Myocyte (in vitro differentiated cells): Measurements from ENCODE around the gene VEGFA. TPM values are rescaled to one million over a fixed set of nuclear protein-coding genes. Genes with fewer than 3 reads are reported as not detected.

Experiments
- DNase-seq: peaks from one replicate; pipeline ENCODE4 v3.0.0-alpha.2; 2012; ENCODE audit warnings: low read depth
- total RNA-seq: library from RNA; depleted of rRNA; stranded (reverse); fragments of >200 nt; gene quantifications from 2 replicates; pipeline ENCODE4 v1.2.3, GENCODE V29; 2014

VEGFA gene
- total RNA-seq, 1 donor from 2014 or later, result 57.0 TPM

DNA sequence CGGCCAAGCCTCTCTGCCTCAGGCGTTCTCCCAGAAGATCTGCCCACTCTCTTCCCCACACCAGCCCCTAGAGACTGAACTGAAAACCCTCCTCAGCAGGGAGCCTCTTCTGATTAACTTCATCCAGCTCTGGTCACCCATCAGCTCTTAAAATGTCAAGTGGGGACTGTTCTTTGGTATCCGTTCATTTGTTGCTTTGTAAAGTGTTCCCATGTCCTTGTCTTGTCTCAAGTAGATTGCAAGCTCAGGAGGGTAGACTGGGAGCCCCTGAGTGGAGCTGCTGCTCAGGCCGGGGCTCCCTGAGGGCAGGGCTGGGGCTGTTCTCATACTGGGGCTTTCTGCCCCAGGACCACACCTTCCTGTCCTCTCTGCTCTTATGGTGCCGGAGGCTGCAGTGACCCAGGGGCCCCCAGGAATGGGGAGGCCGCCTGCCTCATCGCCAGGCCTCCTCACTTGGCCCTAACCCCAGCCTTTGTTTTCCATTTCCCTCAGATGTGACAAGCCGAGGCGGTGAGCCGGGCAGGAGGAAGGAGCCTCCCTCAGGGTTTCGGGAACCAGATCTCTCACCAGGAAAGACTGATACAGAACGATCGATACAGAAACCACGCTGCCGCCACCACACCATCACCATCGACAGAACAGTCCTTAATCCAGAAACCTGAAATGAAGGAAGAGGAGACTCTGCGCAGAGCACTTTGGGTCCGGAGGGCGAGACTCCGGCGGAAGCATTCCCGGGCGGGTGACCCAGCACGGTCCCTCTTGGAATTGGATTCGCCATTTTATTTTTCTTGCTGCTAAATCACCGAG is 14.2 kb downstream of the VEGFA start:
- no peak for DNase-seq

DNA sequence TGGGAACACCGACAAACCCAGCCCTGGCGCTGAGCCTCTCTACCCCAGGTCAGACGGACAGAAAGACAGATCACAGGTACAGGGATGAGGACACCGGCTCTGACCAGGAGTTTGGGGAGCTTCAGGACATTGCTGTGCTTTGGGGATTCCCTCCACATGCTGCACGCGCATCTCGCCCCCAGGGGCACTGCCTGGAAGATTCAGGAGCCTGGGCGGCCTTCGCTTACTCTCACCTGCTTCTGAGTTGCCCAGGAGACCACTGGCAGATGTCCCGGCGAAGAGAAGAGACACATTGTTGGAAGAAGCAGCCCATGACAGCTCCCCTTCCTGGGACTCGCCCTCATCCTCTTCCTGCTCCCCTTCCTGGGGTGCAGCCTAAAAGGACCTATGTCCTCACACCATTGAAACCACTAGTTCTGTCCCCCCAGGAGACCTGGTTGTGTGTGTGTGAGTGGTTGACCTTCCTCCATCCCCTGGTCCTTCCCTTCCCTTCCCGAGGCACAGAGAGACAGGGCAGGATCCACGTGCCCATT is 15.3 kb downstream of the VEGFA start:
- DNase-seq, result no peak

DNA sequence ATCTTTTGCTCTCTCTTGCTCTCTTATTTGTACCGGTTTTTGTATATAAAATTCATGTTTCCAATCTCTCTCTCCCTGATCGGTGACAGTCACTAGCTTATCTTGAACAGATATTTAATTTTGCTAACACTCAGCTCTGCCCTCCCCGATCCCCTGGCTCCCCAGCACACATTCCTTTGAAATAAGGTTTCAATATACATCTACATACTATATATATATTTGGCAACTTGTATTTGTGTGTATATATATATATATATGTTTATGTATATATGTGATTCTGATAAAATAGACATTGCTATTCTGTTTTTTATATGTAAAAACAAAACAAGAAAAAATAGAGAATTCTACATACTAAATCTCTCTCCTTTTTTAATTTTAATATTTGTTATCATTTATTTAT is 15.9 kb downstream of the VEGFA start:
- DNase-seq, result no peak

DNA sequence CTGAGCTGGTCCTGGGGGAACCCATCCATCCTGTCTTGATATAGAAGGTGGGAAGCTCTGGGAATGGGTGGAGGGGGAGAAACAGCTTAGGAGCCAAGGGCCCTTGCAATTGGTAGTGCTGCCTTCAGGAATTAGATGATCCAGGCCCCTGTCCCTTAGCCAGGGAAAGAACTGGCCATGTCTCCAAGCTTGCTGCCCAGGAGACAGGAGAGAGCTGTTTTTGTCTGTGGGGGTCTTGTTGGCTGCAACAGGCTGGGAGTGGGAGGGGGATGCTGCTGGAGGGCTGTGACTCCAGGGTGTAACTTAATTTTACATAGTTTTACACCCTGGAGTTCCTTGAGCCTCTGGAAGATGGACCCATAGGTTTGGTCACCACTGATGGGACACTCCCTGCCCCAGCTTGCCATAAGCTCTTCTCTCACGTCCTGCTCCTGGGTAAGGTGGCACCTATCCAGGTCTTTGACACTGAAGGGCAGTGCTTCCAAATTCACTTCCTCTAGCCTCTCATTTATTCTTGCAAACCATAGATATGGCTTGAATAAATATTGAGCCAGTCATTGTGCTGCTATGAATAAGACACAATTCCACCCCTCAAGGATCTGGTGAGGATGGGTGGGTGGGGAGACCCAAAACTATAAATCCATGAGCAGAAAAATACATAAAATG is 16.8 kb downstream of the VEGFA start:
- DNase-seq, result no peak

DNA sequence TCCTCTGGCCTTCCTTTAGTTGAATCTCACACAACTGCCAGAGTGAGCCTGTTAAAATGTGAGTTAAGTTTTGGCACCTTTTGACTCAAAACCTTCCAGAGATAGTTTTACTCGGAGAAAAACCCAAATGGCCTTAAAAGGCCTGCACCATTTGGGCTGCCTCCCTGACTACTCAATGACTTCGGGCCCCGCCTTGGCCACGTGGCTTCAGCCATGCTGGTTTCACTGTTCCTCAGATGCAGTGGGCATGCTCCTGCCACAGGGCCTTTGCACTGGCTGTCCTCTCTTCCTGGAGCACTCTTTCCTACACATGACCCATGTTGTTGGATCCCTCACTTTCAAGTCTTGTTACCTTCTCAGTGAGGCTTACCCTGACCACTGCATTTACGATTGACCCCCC is 18.3 kb downstream of the VEGFA start:
- no peak for DNase-seq

DNA sequence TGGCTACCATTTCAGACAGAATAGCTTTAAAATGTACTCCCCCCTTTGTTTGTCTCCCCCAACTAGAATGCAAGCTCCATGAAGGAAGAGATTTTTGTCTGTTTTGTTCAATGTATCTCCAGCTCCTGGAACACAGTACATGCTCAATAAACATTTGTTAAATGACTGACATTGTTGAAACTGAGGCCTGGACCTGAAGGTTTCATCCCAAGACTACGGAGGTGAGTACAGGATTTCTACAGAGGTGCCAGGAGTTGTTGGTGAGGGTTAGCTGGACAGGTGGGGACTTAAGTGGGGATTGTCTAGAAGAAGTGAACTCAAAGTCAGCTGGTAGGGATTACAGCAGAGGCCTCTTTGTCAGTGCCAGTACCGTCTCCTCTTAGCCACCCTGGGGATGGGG is 19.4 kb downstream of the VEGFA start:
- DNase-seq, result no peak

DNA sequence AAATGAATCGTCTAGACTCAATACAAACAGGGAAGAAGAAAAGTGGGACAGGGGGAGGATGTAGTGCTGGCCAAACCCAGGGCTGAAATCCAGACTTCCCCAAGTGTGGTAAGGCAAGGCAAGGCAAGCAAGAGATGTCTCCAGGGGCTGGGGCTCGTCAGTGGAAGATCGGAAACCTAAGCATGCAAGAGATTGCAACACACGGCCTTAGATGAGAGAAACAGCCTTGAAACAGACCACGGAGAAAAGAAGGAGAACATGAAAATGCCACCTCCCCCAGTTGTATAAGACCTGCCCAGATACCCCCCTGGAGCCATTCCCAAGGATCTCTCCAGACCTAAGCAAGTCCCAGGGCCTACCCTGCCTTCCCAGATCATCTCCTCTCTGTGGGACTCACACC is 20.0 kb downstream of the VEGFA start:
- no peak for DNase-seq

DNA sequence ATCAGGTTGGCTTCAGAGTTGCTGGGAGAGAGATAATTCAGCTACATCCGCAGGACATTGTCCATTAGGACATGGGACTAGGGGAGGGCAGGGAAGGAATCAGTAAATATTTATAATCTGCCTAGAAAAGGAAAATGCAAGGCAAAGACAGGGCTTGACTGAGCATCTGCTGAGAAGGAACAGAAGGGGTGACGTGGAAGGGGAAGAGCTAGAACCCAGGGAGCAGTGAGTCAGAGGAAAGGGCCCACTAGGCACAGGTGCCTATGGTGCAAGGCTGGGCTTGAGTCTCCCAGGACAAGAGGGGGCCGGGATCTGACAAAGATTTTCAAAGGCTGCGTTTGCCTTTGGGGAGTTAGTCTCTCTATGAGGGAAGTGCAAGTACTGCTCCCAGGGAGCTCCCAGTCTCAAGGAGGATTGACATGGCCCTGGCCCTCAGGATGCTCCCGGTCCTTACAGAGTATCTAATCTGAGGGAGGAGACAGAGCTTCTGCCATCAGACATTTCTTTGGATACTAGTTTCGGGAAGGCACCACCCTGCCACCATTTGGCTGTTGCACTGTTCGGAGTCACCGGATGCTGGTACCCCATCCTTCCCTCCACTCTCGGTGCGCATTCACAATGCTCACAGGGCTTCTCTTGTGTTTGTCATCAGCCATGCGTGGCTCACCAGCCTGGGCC is 21.9 kb downstream of the VEGFA start:
- no peak for DNase-seq

DNA sequence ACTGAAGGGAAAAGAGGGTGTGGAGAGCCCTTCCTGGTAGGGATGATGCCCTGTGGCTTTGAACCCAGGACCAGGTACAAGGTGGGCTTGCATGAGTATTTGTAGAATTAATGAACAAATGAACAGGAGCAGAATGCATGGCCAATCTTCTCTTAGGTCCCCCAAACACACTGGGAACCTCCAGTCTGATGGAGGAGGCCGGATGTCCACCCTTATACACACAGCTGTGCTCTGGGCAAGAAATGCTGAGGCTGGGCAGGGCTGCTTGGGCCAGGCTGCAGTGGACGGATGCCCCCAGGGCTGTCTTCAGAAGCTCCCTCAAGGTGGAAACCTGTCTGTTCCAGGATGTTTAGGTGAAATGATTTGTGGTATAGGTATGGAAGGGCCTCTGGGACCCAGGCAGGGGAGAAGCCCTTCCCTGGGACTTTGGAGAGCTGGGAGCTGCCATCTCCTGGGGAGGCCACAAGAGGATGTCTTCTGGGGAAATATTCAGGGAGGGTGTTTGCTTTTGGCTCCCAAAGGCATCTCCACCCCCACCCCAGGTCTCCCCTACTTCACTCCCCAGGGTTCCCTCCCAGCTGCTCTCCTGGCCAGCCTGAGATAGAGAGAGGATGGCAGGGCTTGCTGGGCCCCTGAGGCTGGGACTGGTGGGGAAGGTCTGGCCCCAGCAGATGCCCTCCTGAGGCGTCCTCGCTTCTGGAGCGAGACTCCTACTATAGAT is 23.3 kb downstream of the VEGFA start:
- no peak for DNase-seq

DNA sequence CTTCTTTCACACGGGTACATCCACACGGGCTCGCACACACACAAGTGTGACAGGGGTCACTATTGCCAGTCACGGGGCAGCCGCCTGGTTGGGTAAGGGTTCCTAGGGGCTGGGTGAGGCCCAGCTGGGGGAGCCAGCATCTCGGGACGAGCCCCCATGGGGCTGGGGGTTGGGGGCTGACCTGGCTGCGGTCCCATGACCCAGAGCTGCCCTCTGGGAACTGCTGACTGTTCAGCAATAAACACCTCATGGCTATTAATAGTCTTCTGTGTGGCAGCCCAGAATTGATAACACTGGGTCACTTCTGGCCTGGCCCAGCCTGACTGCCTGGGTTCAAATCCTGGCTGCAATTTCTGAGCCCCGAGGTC is 23.8 kb downstream of the VEGFA start:
- DNase-seq, result no peak

DNA sequence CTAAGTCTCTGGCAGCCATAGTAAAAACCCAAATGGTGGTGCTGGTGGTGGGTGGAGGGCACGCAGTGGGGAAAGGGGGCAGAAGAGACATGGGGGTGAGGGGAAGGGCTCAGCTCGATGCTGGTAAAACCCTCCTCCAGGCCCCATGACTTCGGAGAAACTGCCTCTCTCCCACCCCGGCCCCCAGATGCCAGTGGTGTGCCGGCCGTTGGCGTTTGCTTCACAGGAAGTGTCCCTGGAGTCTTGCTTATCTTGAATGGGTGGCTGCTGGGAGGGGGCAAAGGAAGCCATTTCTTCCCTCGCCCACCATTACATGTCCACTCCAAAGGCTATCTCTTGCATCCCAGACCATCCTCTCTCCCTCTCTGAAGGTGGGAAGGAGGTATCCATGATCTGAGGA is 25.4 kb downstream of the VEGFA start:
- no peak for DNase-seq

DNA sequence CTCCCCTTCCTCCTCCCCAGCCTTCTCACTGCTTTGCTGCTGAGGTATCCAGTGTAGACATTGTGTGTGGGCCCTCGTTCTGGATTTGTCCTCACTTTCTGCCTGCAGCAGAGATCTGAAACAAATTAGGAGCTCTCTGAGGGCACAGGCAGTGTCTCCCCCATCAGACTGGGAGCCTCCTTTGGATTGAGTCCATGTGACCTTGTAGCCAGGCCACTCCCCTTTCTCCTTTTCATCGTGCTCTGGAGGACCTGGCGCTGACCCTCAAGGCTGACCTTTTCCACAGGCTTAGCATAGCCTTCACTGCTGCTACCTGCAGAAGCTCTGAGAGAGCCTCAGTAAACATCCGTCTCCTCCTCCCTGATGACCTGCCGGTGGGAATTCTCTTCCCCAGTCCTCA is 26.2 kb downstream of the VEGFA start:
- DNase-seq, result no peak

DNA sequence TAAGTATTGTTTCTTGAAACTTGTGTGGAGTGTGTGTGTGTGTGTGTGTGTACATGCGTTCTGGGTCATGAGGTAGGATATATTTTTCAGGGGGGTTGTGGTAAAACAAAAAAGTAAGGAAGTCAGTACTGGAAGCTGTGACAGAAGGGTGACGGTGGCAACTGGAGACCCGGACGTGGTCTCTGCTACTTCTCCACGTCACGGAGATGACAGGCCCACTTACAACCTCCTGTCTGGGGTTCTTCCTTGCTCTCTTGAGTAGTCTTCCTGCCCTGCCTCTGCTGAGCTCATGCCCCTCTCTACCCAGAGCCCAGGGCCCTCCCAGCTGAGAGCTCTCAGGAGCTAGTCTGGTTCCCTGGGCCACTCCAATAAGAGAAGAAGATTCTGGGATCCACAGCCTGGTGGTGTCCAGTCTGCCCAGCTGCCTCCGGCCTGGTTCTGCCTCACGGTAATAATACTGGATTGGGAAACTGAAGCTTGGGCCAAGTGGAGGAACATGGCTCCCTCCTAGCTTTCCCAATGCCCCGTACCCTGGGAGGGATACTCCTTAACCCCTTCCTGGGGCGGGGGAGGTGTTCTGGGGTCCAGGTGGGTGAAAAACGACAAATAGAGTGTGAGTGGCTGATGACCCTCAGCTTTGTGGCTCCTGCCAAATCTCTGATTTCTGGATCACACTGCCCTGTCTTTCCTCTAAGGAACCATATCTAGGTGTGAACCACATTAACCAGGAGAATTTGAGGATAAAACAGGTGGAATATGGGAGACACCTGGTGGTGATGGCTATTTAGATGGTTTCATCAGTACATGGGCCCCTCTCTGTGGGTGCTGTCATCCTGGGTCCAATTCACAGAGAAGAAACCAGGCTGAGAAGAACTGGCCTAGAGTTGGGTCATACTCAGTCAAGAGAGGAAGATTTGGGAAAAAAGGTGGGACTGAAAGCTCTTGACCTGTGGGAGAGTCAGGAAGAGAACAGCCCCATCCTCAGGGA is 27.2 kb downstream of the VEGFA start:
- DNase-seq, result no peak

DNA sequence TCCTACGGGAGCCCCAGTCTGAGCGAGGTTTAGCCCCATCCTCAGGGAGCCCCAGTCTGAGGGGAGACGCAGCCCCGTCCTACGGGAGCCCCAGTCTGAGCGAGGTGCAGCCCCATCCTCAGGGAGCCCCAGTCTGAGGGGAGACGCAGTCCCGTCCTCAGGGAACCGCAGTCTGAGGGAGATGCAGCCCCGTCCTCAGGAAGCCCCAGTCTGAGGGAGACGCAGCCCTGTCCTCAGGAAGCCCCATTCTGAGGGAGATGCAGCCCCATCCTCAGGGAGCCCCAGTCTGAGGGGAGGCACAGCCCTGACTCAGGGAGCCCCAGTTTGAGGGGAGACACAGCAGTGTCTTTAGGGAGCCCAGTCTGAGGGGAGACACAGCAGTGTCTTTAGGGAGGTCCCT is 27.9 kb downstream of the VEGFA start:
- no peak for DNase-seq

DNA sequence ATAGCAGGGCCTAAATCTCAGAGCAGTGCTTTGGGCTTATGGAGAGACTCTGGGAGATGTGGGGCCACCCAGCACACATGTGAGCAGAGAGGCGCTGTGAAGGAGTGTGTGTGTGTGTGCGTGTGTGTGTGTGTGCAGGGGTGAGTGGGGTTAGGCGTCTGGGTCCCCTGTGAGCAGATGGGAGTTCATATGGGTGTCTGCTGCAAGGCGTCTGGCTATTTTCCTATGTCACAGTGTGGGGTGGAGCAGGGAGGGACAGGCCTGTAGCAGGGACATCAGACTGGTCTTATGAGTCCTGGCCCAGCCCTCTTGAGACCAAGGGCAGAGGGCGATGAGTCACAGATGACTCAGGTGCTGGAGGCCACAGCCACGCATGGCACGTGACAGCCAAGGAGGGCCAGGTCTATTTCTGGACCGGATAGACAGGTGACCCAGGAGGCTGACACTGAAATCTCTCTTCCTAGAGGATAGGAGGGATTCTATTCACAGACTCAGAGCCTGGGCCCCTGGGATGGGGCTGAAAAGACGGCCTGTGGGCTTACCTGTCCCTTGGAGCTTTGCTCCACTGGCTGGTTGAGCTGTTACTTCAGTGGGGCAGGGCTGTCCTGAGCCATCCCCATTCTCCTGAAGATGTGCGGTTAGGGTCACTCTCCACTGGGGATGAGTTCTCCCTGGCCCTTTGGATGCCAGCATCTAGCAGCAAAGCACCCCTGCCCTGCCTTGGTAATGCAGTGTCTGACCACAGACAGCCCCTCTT is 28.9 kb downstream of the VEGFA start:
- peak; percentile 96 for DNase-seq

DNA sequence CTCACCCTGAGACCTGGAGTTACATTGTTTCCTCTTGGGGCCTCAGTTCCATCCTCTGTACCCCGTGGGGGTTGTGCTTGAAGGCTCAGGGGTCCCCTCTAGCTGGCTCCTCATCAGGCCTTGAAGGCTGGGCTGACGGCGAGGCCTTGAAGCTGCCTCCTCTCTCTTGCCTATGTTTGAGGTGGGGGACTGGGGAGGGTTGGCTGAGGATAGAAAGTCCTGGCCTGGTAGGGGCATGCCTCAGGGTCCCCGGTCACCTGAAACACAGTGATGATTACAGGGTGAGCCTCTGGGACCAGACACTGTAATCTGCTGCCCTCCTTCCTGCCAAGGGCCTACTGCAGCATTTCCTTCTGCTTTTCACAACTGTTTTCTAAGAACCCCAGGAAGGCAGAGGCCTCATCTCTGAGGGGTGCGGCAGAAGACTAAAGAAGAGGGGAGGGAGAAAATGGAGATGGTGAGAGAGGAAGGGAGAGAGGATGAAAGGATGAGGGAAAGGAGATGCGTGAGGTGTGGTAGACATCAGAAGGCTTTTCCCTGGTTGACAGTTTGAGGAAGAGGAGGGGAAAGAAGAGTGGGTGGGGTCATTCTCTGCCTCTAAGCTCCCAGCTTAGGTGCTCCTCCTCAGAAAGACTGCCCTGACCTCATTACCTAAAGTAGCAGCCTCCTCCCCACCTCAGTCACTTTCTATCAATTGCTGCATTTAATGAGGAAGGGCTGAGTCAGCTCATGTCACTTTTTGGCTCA is 29.7 kb downstream of the VEGFA start:
- no peak for DNase-seq

DNA sequence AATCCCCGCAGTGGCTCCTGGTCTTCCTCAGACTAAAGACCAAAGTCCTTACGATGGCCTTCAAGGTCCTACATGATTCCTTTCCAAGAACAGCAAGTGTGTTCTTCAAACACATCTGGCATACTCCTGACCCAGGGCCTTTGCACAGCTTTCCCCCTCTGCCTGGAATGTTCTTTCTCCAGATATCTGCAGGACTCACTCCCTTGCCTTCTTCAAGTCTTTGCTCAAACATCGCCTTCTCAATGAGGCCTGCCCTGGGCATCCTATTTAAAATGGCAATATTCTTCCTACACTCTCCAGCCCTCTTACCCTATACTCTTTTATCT is 30.2 kb downstream of the VEGFA start:
- DNase-seq, result no peak

DNA sequence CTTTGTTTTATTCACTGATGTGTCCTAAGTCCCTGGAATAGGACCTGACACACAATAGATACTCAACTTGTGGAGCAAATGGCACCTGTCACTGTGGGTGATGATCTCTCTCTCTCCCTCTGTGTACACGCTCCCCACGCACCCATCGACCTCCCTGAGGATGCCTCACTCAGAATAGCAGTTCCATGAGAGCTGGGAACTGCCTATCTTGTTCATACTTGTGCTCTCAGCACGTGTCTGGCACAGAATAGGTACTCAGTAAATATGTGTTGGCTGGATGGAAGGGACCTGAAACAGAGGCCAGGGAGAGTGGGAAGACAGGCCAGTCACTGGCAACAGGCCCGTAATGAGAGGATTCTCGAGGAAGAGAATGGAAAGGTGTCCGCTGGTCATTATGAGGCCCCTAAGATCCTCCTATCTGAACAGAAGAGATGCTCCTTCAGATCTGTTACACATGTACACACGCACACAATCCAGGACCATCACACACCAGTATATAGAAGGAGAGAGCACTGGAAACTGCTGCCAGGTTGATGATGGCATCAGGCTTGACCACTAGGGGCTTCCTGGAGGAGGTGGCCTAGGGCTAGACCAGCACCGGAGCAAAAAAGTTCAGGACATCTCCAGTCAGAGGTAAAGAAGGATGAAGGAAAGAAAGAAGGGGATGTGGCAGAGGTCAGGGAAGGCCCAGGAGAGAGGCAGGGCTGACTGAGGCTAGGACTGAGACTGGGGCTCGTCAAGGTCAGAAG is 30.9 kb downstream of the VEGFA start:
- peak; percentile 90 for DNase-seq
